Left ventricle myocardium inferior (tissue), 1 donor: ENCODE measurements around the gene SHISA8. TPM values are rescaled to one million over a fixed set of nuclear protein-coding genes. Genes with fewer than 3 reads are reported as not detected.

Source experiments
- DNase-seq: peaks from one replicate; pipeline ENCODE4 v3.0.0-alpha.2; 2020
- H3K27ac ChIP-seq: fragments of 200-600 bp; replicated peaks from 2 replicates; pipeline ENCODE4 v1.8.0; 2021
- H3K27me3 ChIP-seq: fragments of 200-600 bp; 2 replicates; pipeline ENCODE4 v1.8.0; 2021; ENCODE audit warnings: low read depth
- H3K36me3 ChIP-seq: fragments of 200-600 bp; 2 replicates; pipeline ENCODE4 v1.8.0; 2021
- H3K4me1 ChIP-seq: fragments of 200-600 bp; 2 replicates; pipeline ENCODE4 v1.8.0; 2021
- H3K4me3 ChIP-seq: fragments of 200-600 bp; 2 replicates; pipeline ENCODE4 v1.8.0; 2021; ENCODE audit warnings: mild to moderate bottlenecking, moderate library complexity
- H3K9me3 ChIP-seq: fragments of 200-600 bp; replicated peaks from 2 replicates; pipeline ENCODE4 v1.8.0; 2021
- CTCF ChIP-seq: fragments of 200-600 bp; IDR thresholded peaks from 2 replicates; pipeline ENCODE4 v1.8.0; 2021; ENCODE audit warnings: antibody characterized with exemption, mild to moderate bottlenecking, borderline replicate concordance
- intact Hi-C: fragments of 100-400 bp; cut with micrococcal nuclease; formaldehyde crosslinking; loops from one replicate; pipeline ENCODE4 v1.11.0; 2022
- total RNA-seq: library from RNA; stranded (reverse); fragmentation: NEBNext Ultra II Directional; extraction: Animal tissue kit (Norgen Biotek cat#: 25700); gene quantifications from one replicate; pipeline ENCODE4 v1.2.1, GENCODE V29; 2021
- donor health status: DM: no; HTN: yes; CAD: no; lungs with severe emphysema.

The SHISA8 gene
- total RNA-seq, 1 donor from 2014 or later = 2.2 TPM

- Histone ChIP-seq H3K4me3 (peak within 1 kb of the TSS; percentile 87), H3K27ac (peak within 1 kb of the TSS; percentile 59), H3K9me3 (no peaks in the 10 kb centered on the region), H3K36me3 (no peaks in the 10 kb centered on the region), H3K27me3 (peaks cover 12% of the 10 kb centered on the region), H3K4me1 (peaks cover 18% of the 10 kb centered on the region)
- DNase-seq = peak; percentile 92
- TF ChIP-seq CTCF = no peak
- intact Hi-C loops = no loop called here
Measured at GRCh38 chr22:41946629-41947423, 32.0 kb upstream of the SHISA8 start, which contains the start of gene CENPM. TSS of gene CENPM (minus strand) at chr22:41947152. CDS start at chr22:41947076, 76 bp downstream.

- TF ChIP-seq CTCF = no peak
- H3K36me3 ChIP-seq = no peaks in the 10 kb centered on the region
- DNase-seq = no peak
- no peak overlapping the region for H3K4me3 ChIP-seq
- intact Hi-C loops = loop anchor here (5.0 kb wide), 3 partner anchors 121 to 246 kb away; partner anchors contain the start of gene MEI1
- H3K4me1 ChIP-seq = peaks cover 33% of the 10 kb centered on the region
- H3K27ac ChIP-seq = no peak overlapping the region
- no peaks in the 10 kb centered on the region for H3K9me3 ChIP-seq
- no peaks in the 10 kb centered on the region for H3K27me3 ChIP-seq
Measured at GRCh38 chr22:41943661-41944209, 28.9 kb upstream of the SHISA8 start.

GRCh38 chr22:41940832-41941765 lies 26.2 kb upstream of the SHISA8 start:
- Histone ChIP-seq H3K4me1 (peaks cover 25% of the 10 kb centered on the region), H3K9me3 (no peaks in the 10 kb centered on the region), H3K27ac (peak overlapping the region; percentile 35), H3K36me3 (no peaks in the 10 kb centered on the region), H3K27me3 (no peaks in the 10 kb centered on the region), H3K4me3 (no peak overlapping the region)
- intact Hi-C loops = loop anchor here (5.0 kb wide), 3 partner anchors 119 to 244 kb away; partner anchors contain the start of gene MEI1
- DNase-seq = peak; percentile 85
- peak; percentile 96 for TF ChIP-seq CTCF

- Histone ChIP-seq H3K4me3 (no peak overlapping the region), H3K4me1 (peaks cover 29% of the 10 kb centered on the region), H3K27me3 (no peaks in the 10 kb centered on the region), H3K9me3 (no peaks in the 10 kb centered on the region), H3K27ac (peak overlapping the region; percentile 35), H3K36me3 (no peaks in the 10 kb centered on the region)
- intact Hi-C loops = loop anchor here (5.0 kb wide), 3 partner anchors 118 to 243 kb away; partner anchors contain the start of gene MEI1
- no peak for DNase-seq
- no peak for TF ChIP-seq CTCF
Measured at GRCh38 chr22:41939981-41940831, 25.3 kb upstream of the SHISA8 start.

GRCh38 chr22:41936894-41937169 lies 22.0 kb upstream of the SHISA8 start:
- H3K4me3 ChIP-seq = no peak overlapping the region
- no peak for DNase-seq
- intact Hi-C loops = no loop called here
- TF ChIP-seq CTCF = no peak
- no peaks in the 10 kb centered on the region for H3K36me3 ChIP-seq
- no peak overlapping the region for H3K27ac ChIP-seq
- peaks cover 43% of the 10 kb centered on the region for H3K4me1 ChIP-seq
- H3K9me3 ChIP-seq = no peaks in the 10 kb centered on the region
- H3K27me3 ChIP-seq = no peaks in the 10 kb centered on the region
